OCI-LY1 (cell line): ENCODE results near the gene CENPW.

ENCODE experiments used
- H2AFZ ChIP-seq: fragments of 200-600 bp; sonication (generic), shearing (Covaris generic); 2 replicates; pipeline ENCODE4 v1.6.0; 2014; ENCODE audit warnings: antibody characterized with exemption, mild to moderate bottlenecking, low read length
- H3F3A ChIP-seq: fragments of 200-600 bp; sonication (generic), shearing (Covaris generic); 2 replicates; pipeline ENCODE4 v1.6.0; 2014; ENCODE audit warnings: mild to moderate bottlenecking, antibody characterized with exemption, low read length, moderate library complexity; ENCODE audit not compliant: insufficient read depth
- H3K27ac ChIP-seq: fragments of 200-600 bp; sonication (generic); 2 replicates; pipeline ENCODE4 v1.5.1; 2014; ENCODE audit warnings: low read length, mixed run types, mild to moderate bottlenecking, low read depth; ENCODE audit not compliant: poor library complexity, severe bottlenecking
- H3K27me3 ChIP-seq: fragments of 200-600 bp; sonication (generic); 2 replicates; pipeline ENCODE4 v1.6.0; 2014; ENCODE audit warnings: antibody characterized with exemption, mild to moderate bottlenecking, low read length, moderate library complexity; ENCODE audit not compliant: insufficient read depth
- H3K36me3 ChIP-seq: fragments of 200-600 bp; sonication (generic); 2 replicates; pipeline ENCODE4 v1.6.1; 2014; ENCODE audit warnings: mild to moderate bottlenecking, antibody characterized with exemption, low read length, moderate library complexity, mixed read lengths; ENCODE audit not compliant: insufficient read depth
- H3K4me1 ChIP-seq: fragments of 200-600 bp; sonication (generic); 2 replicates; pipeline ENCODE4 v1.5.1; 2014; ENCODE audit warnings: mild to moderate bottlenecking, low read length, moderate library complexity; ENCODE audit not compliant: insufficient read depth, severe bottlenecking
- H3K4me2 ChIP-seq: fragments of 200-600 bp; sonication (generic), shearing (Covaris generic); 2 replicates; pipeline ENCODE4 v1.6.1; 2014; ENCODE audit warnings: low read length
- H3K4me3 ChIP-seq: fragments of 200-600 bp; sonication (generic); 2 replicates; pipeline ENCODE4 v1.5.1; 2014; ENCODE audit warnings: low read length, low read depth, mild to moderate bottlenecking, mixed read lengths; ENCODE audit not compliant: poor library complexity, severe bottlenecking
- H3K79me2 ChIP-seq: fragments of 200-600 bp; shearing (Covaris generic); 2 replicates; pipeline ENCODE4 v1.6.1; 2016; ENCODE audit warnings: mixed run types, low read length, mixed read lengths; ENCODE audit not compliant: insufficient read depth
- H3K9ac ChIP-seq: fragments of 200-600 bp; sonication (generic), shearing (Covaris generic); 2 replicates; pipeline ENCODE4 v1.6.1; 2014; ENCODE audit warnings: mild to moderate bottlenecking, low read length, mixed read lengths
- H3K9me2 ChIP-seq: fragments of 200-600 bp; sonication (generic), shearing (Covaris generic); 2 replicates; pipeline ENCODE4 v1.6.1; 2014; ENCODE audit warnings: low read depth, mild to moderate bottlenecking, low read length, mixed read lengths
- H3K9me3 ChIP-seq: fragments of 200-600 bp; shearing (Covaris generic); 2 replicates; pipeline ENCODE4 v1.6.1; 2014; ENCODE audit warnings: low read length, mixed read lengths
- H4K20me1 ChIP-seq: fragments of 200-600 bp; sonication (generic), shearing (Covaris generic); 2 replicates; pipeline ENCODE4 v1.6.0; 2016; ENCODE audit warnings: mild to moderate bottlenecking, low read length; ENCODE audit not compliant: insufficient read depth
- CTCF ChIP-seq: fragments of 200-600 bp; sonication (generic), shearing (Covaris generic); IDR thresholded peaks from 2 replicates; pipeline ENCODE4 v1.5.1; 2017; ENCODE audit warnings: mild to moderate bottlenecking, antibody characterized with exemption, low read length, moderate library complexity, mixed read lengths
- EZH2 ChIP-seq: fragments of 200-600 bp; sonication (generic), shearing (Covaris generic); IDR thresholded peaks from 2 replicates; pipeline ENCODE4 v1.8.0; 2017; ENCODE audit warnings: borderline replicate concordance, mixed run types, mild to moderate bottlenecking, antibody characterized with exemption, low read length, moderate library complexity, mixed read lengths

CENPW gene

GRCh38 chr6:126373344-126373743 is 33.4 kb downstream of the CENPW start:
- no peaks in the 10 kb centered on the region for H3K4me1 ChIP-seq
- no peaks in the 10 kb centered on the region for H4K20me1 ChIP-seq
- H3K4me2 ChIP-seq, result no peak overlapping the region
- H3K9ac ChIP-seq, result no peak overlapping the region
- no peak overlapping the region for H2AFZ ChIP-seq
- TF ChIP-seq CTCF (no peak), EZH2 (no peak)
- 0 out of 2 replicates have a peak, but pooled peaks cover 2% of the 10 kb centered on the region for H3K9me3 ChIP-seq
- 0 out of 2 replicates have a peak, but pooled peaks cover 4% of the 10 kb centered on the region for H3K36me3 ChIP-seq
- H3K9me2 ChIP-seq, result no peaks in the 10 kb centered on the region
- no peaks in the 10 kb centered on the region for H3K79me2 ChIP-seq
- no peaks in the 10 kb centered on the region for H3F3A ChIP-seq
- no peaks in the 10 kb centered on the region for H3K27me3 ChIP-seq
- no peak overlapping the region for H3K27ac ChIP-seq
- no peak overlapping the region for H3K4me3 ChIP-seq

GRCh38 chr6:126374372-126374771 is 34.5 kb downstream of the CENPW start:
- H3K79me2 ChIP-seq, result no peaks in the 10 kb centered on the region
- no peak overlapping the region for H3K27ac ChIP-seq

GRCh38 chr6:126376682-126377081 is 36.8 kb downstream of the CENPW start:
- H3K79me2 ChIP-seq, result no peaks in the 10 kb centered on the region
- 0 out of 2 replicates have a peak, but pooled peaks cover 4% of the 10 kb centered on the region for H3K36me3 ChIP-seq
- no peaks in the 10 kb centered on the region for H3K27me3 ChIP-seq
- no peak overlapping the region for H2AFZ ChIP-seq
- H3K27ac ChIP-seq, result no peak overlapping the region
- no peaks in the 10 kb centered on the region for H3K9me2 ChIP-seq
- H3K4me2 ChIP-seq, result no peak overlapping the region
- 0 out of 2 replicates have a peak, but pooled peaks cover 2% of the 10 kb centered on the region for H3K9me3 ChIP-seq
- H4K20me1 ChIP-seq, result no peaks in the 10 kb centered on the region
- TF ChIP-seq CTCF (no peak), EZH2 (no peak)
- H3K4me1 ChIP-seq, result no peaks in the 10 kb centered on the region
- H3F3A ChIP-seq, result no peaks in the 10 kb centered on the region
- no peak overlapping the region for H3K4me3 ChIP-seq
- H3K9ac ChIP-seq, result no peak overlapping the region

More at GRCh38 chr6:126374372-126374771, 34.5 kb downstream of the CENPW start:
- Histone ChIP-seq H3K27me3 (no peaks in the 10 kb centered on the region), H2AFZ (no peak overlapping the region), H3K9me2 (no peaks in the 10 kb centered on the region), H3K4me3 (no peak overlapping the region), H3K4me2 (no peak overlapping the region), H3K9ac (no peak overlapping the region), H3K36me3 (0 out of 2 replicates have a peak, but pooled peaks cover 4% of the 10 kb centered on the region), H3F3A (no peaks in the 10 kb centered on the region), H4K20me1 (no peaks in the 10 kb centered on the region), H3K9me3 (0 out of 2 replicates have a peak, but pooled peaks cover 2% of the 10 kb centered on the region), H3K4me1 (no peaks in the 10 kb centered on the region)
- TF ChIP-seq EZH2 (no peak), CTCF (no peak)
